ENCODE results near the gene C7orf33.
"Not testable (repeated sequence)": the region's sequence is repeated elsewhere in the genome, so short reads cannot be mapped to it uniquely, and the experiment has no call there.

Gene C7orf33

DNA sequence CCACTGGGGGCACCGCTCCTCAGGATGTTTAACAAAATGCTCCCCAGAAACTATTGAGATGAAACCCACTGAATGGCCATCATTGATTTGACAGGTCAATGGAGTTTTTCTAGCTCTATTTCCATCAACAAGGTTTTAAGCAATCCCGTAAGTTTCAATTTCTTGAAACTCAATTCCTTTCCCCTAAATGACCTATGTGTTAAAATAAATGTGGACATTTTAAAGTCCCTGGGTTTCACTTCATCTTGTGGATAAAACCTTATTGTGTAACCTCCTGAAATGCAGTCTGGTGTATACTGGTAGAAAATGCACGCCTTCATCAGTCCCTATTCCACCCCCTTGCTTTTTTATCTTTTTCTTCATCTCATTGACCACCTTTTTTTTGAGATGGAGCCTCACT, 8.9 kb upstream of the C7orf33 start:
- DNase-seq: no peak

GRCh38 chr7:148584154-148584827, 6.3 kb upstream of the C7orf33 start:
- no peak for DNase-seq

GRCh38 chr7:148585399-148585798, 5.2 kb upstream of the C7orf33 start:
- no peak for DNase-seq

DNA sequence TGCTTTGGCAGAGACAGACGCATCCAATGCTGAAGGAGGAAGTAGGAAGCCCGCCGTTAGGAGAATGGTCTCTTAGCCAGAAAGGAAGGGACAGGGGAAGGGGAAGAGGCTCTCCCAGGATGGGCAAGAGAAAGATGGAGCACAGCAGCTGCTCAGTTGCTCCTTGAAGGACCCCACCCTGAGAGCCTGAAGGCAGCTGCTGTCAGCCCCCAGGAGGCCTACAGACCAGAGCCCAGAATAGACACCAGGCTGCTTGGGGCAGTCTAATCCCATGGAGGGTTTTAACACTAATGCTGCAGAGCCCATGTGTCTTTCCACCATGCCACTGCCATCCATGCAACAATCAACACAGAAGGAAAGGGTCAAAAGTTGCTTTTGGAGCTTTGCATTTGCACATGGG, 3.5 kb upstream of the C7orf33 start:
- no peak for DNase-seq

DNA sequence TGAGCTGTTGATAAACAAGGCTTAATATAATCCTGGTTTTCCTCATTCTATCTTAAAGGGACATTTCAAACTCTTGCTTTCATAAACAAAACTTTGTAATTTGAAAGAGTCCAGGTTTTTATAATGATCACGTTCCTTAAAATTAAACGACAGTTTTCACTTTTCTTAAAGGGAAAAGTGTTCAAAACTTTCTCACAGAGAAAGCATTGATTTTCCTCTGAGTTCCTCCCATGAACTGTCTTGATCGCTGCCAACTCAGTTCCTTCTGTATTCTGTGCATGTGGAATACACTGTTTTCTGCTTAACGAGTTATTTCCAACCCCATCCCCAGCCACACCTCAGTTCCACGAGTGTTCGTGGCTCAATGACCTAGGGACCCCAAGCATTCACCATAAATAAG, 2.4 kb upstream of the C7orf33 start:
- no peak for DNase-seq

DNA sequence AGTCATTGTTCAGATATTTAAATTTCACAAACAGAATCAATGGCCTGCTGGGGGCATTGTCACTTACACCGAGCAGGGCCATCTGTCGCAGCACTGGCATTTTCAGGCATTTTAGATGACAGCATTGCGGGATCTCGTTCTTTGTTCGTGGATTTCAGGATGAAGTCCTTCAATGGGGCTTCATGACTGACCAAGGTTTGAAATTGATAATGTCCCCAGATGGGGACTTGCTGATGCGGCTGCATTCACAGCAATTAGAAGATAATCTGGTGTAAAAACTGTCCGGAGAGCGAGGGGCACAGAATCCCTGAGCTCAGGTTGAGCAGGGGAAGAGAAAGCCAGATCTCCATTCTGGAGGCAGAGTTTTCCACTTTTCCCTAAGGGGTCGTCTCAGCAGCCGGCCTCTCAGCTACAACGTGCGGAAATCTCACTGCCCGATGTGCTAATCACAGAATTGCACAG, 1.9 kb upstream of the C7orf33 start:
- DNase-seq: no peak

- no peak for DNase-seq
These were observed 926 bp upstream of the C7orf33 start for GRCh38 chr7:148589640-148590039.

DNA sequence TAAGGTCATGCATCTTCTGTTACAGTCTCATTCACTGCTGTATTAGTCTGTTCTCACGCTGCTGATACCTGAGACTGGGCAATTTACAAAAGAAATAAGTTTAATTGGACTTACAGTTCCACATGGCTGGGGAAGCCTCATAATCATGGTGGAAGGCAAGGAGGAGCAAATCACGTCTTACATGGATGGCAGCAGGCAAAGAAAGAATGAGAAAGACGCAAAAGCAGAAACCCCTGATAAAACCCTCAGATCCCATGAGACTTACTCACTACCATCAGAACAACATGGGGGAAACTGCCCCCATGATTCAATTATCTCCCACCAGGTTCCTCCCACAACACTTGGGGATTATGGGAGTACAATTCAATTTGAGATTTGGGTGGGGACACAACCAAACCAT, 5.8 kb downstream of the C7orf33 start:
- DNase-seq: not testable (repeated sequence)

DNA sequence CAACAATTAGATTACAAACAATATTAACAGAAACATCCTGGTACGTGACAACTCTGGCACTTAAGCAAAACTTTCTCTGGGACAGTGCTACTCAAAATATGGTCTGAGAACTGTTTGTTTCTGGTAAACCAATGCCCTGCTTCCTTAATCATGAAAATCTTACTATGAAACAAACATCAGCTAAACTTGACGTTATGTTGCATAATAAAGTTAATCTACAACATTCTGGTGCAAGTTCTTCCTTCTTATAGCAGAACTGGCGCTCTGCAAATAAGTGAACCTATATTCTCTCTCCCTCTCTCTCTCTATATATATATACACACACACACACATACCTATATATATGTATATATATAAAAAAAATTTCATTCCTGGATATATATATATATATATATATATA, 7.8 kb downstream of the C7orf33 start:
- no peak for DNase-seq

- DNase-seq: no peak
These were observed 14.8 kb downstream of the C7orf33 start for GRCh38 chr7:148605350-148605749.

DNA sequence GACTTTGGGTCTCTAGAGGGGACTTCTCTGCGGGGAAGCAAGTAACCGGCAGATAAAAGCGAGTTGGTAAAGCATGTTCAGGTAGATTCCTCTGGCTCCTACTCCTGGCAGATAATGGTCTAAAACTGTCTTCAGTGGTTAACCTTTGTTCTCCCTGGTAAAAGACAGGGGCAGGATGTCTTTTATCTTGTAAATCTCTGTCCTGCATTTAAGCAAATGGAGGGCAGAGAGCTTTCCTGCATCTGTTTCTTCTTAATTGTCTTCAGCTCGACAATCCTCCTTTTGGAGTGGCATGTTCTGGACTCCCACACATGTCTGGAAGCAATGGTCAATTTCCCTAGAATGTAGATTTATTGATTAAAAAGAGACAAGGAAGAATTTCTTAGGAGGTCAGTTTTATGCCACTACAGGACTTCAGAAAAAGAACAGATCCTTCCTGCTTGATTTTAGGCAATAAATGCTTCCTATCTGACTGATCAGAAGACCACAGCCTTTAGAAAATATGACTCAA, 16.6 kb downstream of the C7orf33 start:
- no peak for DNase-seq

- DNase-seq: no peak
These were observed 18.6 kb downstream of the C7orf33 start for GRCh38 chr7:148609045-148609725.

DNA sequence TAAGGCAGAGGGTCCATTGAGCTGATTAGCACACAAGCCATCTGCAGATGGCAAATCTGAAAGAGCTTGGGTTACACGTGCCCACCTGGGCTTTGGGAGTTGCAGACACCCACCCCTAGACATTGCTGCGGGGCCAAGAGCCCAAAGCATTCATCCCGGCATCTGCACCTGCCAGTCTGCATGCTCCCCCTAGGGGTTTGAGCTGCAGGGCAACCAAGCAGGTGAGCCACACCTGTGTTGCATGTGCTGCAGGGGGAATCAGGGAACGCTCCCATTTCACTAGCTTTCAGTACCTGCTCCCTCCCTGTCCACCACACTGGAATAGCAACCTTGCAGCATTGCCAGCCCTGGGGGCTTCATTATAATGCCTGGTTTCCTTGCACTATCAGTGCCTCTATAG, 21.1 kb downstream of the C7orf33 start:
- no peak for DNase-seq

GRCh38 chr7:148615085-148615730, 24.6 kb downstream of the C7orf33 start:
- DNase-seq: no peak

GRCh38 chr7:148620749-148621359, 30.3 kb downstream of the C7orf33 start:
- peak; percentile 84 for DNase-seq

DNA sequence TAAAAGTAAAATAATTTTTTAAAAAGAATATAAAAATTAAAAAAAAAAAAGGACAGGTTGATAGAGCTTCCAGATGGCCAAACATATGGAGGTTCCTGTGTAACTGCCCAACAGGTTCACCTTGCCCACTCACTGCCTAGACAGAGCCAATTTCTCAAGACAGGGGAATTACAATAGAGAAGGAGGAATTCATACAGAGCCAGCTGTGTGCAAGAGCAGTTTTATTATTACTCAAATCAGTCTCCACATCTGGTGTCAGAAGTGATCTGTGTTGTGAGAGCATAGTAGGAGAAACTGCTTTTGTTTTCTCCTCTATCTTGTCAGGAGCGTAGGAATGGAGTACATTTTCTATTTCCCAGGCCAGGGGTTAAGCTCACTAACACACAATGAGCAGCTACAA, 31.0 kb downstream of the C7orf33 start:
- no peak for DNase-seq

- no peak for DNase-seq
These were observed 32.5 kb downstream of the C7orf33 start for GRCh38 chr7:148622887-148623585.

GRCh38 chr7:148623586-148624282, 33.2 kb downstream of the C7orf33 start:
- DNase-seq: peak; percentile 44

- no peak for DNase-seq
These were observed 34.2 kb downstream of the C7orf33 start for GRCh38 chr7:148624735-148625134.

DNA sequence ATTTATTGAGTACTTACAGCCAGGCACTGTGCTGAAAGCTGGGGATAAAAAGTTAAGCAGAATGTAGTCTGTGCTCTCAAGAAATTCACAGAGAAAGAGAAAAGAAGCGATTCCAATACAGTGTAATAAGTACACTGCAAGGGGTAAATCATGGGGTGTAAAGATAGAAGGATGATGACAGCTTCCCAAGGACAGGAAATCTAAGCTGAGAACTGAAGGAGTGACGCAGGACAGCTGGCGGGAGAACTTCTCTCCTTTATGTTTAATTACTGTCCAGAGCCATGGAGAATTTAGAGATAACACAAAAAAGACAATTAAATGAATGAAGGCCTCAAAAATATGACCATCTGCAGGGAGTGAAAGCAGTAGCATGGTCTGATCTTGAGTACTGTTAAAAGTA, 34.8 kb downstream of the C7orf33 start:
- DNase-seq: no peak

- DNase-seq: no peak
These were observed 36.3 kb downstream of the C7orf33 start for GRCh38 chr7:148626828-148627227.

DNA sequence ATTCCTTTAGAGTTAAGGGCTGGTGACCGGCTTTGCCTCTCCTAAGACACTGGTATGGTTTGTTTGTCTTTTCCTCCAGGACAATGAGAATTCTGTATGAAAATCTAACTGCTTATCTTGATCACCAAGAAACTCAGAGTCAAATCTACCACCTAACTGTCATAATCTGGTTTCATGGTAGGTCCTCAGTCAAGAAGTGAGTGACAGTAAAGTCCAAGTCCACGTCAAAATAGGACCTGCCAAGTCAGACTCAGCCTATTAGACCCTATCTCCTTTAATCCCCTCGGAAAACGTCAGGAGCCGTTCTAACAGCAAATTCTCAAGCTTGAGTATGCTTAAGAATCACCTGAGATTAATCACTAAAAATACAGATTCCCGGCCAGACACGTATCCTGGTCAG, 37.4 kb downstream of the C7orf33 start:
- DNase-seq: no peak

Data from NK-92 treated with Interleukin-12 subunit alpha and Interleukin-12 subunit beta, amount 100 ng/mL, for 24 hours (cell line).